ENCODE data around the gene RTBDN.

DNA sequence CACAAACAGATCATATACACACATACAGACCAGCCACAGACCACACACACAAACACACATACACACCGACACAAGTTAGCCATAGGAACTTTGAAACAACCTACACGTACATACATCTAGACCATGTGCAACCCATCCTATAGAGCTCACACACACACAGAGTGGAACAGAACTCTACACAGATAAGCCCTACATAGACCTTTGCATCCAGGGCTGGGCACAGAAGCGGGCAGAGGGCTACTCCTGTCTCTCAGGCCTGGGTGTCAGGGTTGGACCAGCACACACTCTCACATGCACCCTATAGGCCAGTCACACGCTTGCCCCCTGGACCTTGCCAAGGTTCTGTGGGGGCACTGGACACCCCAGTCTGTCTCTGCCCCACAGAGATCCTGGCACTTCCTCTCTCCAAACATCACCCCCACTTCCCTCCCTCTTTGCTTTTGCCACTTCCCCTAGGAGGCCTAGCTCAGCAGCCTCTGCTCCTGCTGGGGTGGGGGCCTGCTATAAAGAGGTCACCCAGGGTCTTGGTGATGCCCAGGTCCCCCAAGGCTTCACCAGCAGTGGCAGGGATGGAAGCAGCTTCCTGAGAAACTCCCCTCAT is 48.8 kb downstream of the RTBDN start:
- TF ChIP-seq GATA2 (IDR thresholded peaks at IDR 0.05; ENCODE audit: low read depth, low read length) (no peak), GATA3 (IDR thresholded peaks at IDR 0.05; ENCODE audit: low read depth, low read length) (no peak)

Measured in SH-SY5Y (cell line).